ENCODE measurements around the gene OSBPL10. TPM values are rescaled to one million over a fixed set of nuclear protein-coding genes. Genes with fewer than 3 reads are reported as not detected.

The OSBPL10 gene
- polyA plus RNA-seq, 1 donor from 2014 or later: 2.0 TPM

DNA sequence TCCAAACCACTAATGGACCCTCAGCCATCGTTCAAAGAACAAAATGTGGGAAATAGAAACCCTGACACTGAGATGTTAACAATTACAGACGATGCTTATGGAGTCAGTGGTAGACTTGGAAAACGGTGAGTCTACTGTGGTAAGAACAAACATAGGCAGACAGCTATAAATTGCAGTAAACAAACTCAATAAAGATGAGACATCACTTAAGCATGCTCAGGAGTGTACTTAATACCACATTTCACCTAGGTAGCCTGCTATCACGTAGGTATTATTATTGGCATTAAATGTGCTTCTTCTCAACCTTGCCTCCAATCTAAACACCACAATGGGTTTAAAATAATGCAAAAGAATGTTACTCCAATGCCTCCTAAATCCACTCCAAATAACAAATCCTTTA is 2.5 kb downstream of the OSBPL10 start:
- no peaks in the 10 kb centered on the region for H3K79me2 ChIP-seq (replicated peaks; ENCODE audit: insufficient read depth, low read length)
- no peak overlapping the region for H3K4me2 ChIP-seq (ENCODE audit: low read length)

DNA sequence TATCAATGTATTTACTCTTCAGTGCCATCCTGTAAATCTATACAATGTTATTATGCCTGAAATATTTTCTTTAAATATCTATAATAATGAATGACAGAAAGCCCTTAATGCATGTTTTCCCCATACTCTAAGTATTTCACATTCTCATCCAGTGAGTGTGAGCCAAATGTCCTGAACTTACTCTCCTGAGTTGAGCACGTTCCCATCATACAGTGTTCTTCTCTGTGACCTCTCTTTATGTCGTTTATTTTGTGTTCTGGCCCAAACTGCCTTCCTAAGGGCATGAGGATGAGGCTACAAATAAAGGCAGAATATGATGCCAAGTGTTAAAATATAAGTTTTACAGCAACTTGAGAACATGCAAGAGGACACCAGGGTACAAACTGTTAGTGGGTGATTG is 3.3 kb downstream of the OSBPL10 start:
- Histone ChIP-seq H3K27me3 (ENCODE audit: insufficient read depth, low read depth, low read length) (peaks cover 29% of the 10 kb centered on the region), H3K4me3 (ENCODE audit: low read length) (no peak overlapping the region), H4K20me1 (ENCODE audit: insufficient read depth) (no peaks in the 10 kb centered on the region), H3K9me2 (ENCODE audit: insufficient read depth, low read length) (no peaks in the 10 kb centered on the region), H3K9me3 (ENCODE audit: low read length) (no peaks in the 10 kb centered on the region), H3K36me3 (ENCODE audit: insufficient read depth, low read length) (no peaks in the 10 kb centered on the region), H3K79me2 (replicated peaks; ENCODE audit: insufficient read depth, low read length) (no peaks in the 10 kb centered on the region), H3F3A (ENCODE audit: insufficient read depth, low read length, poor library complexity, severe bottlenecking) (no peaks in the 10 kb centered on the region), H3K27ac (ENCODE audit: low read length) (no peak overlapping the region), H3K4me2 (ENCODE audit: low read length) (no peak overlapping the region), H3K9ac (ENCODE audit: low read length) (no peak overlapping the region), H2AFZ (ENCODE audit: low read depth, low read length) (no peak overlapping the region)
- no peak for TF ChIP-seq POLR2AphosphoS5 (IDR thresholded peaks at IDR 0.05)
- no peak for TF ChIP-seq RAD21 (conservative IDR thresholded peaks at IDR 0.05)
- no peak for TF ChIP-seq EZH2 (IDR thresholded peaks at IDR 0.05; ENCODE audit: borderline replicate concordance, insufficient read depth, low read length, poor library complexity, severe bottlenecking)

More for the DNA sequence above, 2.5 kb downstream of the OSBPL10 start:
- no peak for TF ChIP-seq REST (IDR thresholded peaks at IDR 0.05; ENCODE audit: borderline replicate concordance)
- TF ChIP-seq EP300 (conservative IDR thresholded peaks at IDR 0.05; ENCODE audit: poor library complexity, severe bottlenecking): no peak
- TF ChIP-seq EZH2 (IDR thresholded peaks at IDR 0.05; ENCODE audit: borderline replicate concordance, insufficient read depth, low read length, poor library complexity, severe bottlenecking): no peak
- TF ChIP-seq MXI1 (conservative IDR thresholded peaks at IDR 0.05; ENCODE audit: poor library complexity, severe bottlenecking): no peak
- Histone ChIP-seq H2AFZ (ENCODE audit: low read depth, low read length) (no peak overlapping the region), H3K36me3 (ENCODE audit: insufficient read depth, low read length) (no peaks in the 10 kb centered on the region), H3F3A (ENCODE audit: insufficient read depth, low read length, poor library complexity, severe bottlenecking) (no peaks in the 10 kb centered on the region), H3K9me3 (ENCODE audit: low read length) (no peaks in the 10 kb centered on the region), H3K9me2 (ENCODE audit: insufficient read depth, low read length) (no peaks in the 10 kb centered on the region), H3K9ac (ENCODE audit: low read length) (no peak overlapping the region), H3K27ac (ENCODE audit: low read length) (no peak overlapping the region), H4K20me1 (ENCODE audit: insufficient read depth) (no peaks in the 10 kb centered on the region), H3K27me3 (ENCODE audit: insufficient read depth, low read depth, low read length) (peaks cover 29% of the 10 kb centered on the region), H3K4me3 (ENCODE audit: low read length) (no peak overlapping the region)

- no peaks in the 10 kb centered on the region for H3K79me2 ChIP-seq (replicated peaks; ENCODE audit: insufficient read depth, low read length)
- no peak overlapping the region for H3K4me3 ChIP-seq (ENCODE audit: low read length)
- H3K9ac ChIP-seq (ENCODE audit: low read length): no peak overlapping the region
- no peak overlapping the region for H3K4me2 ChIP-seq (ENCODE audit: low read length)
- H3F3A ChIP-seq (ENCODE audit: insufficient read depth, low read length, poor library complexity, severe bottlenecking): no peaks in the 10 kb centered on the region
- H3K9me3 ChIP-seq (ENCODE audit: low read length): no peaks in the 10 kb centered on the region
- H2AFZ ChIP-seq (ENCODE audit: low read depth, low read length): no peak overlapping the region
- H3K36me3 ChIP-seq (ENCODE audit: insufficient read depth, low read length): no peaks in the 10 kb centered on the region
- TF ChIP-seq EP300 (conservative IDR thresholded peaks at IDR 0.05; ENCODE audit: poor library complexity, severe bottlenecking) (no peak), EZH2 (IDR thresholded peaks at IDR 0.05; ENCODE audit: borderline replicate concordance, insufficient read depth, low read length, poor library complexity, severe bottlenecking) (no peak), MXI1 (conservative IDR thresholded peaks at IDR 0.05; ENCODE audit: poor library complexity, severe bottlenecking) (no peak), CTCF (IDR thresholded peaks at IDR 0.05; ENCODE audit: poor library complexity, severe bottlenecking) (no peak), RAD21 (conservative IDR thresholded peaks at IDR 0.05) (no peak), TAF1 (IDR thresholded peaks at IDR 0.05; ENCODE audit: low read depth) (no peak), REST (IDR thresholded peaks at IDR 0.05; ENCODE audit: borderline replicate concordance) (no peak), POLR2AphosphoS5 (IDR thresholded peaks at IDR 0.05) (no peak), SMC3 (conservative IDR thresholded peaks at IDR 0.05; ENCODE audit: poor library complexity) (no peak)
- H3K9me2 ChIP-seq (ENCODE audit: insufficient read depth, low read length): no peaks in the 10 kb centered on the region
- no peak overlapping the region for H3K27ac ChIP-seq (ENCODE audit: low read length)
- no peaks in the 10 kb centered on the region for H4K20me1 ChIP-seq (ENCODE audit: insufficient read depth)
- peaks cover 27% of the 10 kb centered on the region for H3K27me3 ChIP-seq (ENCODE audit: insufficient read depth, low read depth, low read length)
These were observed 4.8 kb downstream of the OSBPL10 start for GRCh38 chr3:31976302-31976701.

All from neural cell (in vitro differentiated cells).